ENCODE results near the gene SLC35F1. TPM values are rescaled to one million over a fixed set of nuclear protein-coding genes. Genes with fewer than 3 reads are reported as not detected.

Gene SLC35F1
- total RNA-seq, 2 donors from 2014 or later, result not detected

Other genes starting within 250 kb of the SLC35F1 start
- 10 to 100 TPM; 21.2 to 28.7 TPM for gene NUS1, start 231.8 kb upstream of the SLC35F1 start, total RNA-seq

Measured in activated naive CD4-positive, alpha-beta T cell treated with anti-CD3 and anti-CD28 coated beads, Interleukin-2, amount 50 U/mL, for 72 hours (primary cell).